Fibroblast of lung (primary cell): ENCODE measurements around the gene PCCB. TPM values are rescaled to one million over a fixed set of nuclear protein-coding genes. Genes with fewer than 3 reads are reported as not detected.
A peak's percentile ranks its signal among the peaks of the same experiment; 100 is the strongest.

Experiments
- DNase-seq, 2 donors: peaks; one replicate each; pipeline versions ENCODE4 v3.0.0 to v3.0.0-alpha.2; 2010; ENCODE audit warnings: low read depth in 2 of 2
- H2AFZ ChIP-seq: 2 replicates; pipeline ENCODE4 v1.5.1; 2012; ENCODE audit warnings: low read length, control low read depth, inconsistent platforms
- H3K27ac ChIP-seq: 2 replicates; pipeline ENCODE4 v1.5.1; 2011; ENCODE audit warnings: low read length, control low read depth; ENCODE audit not compliant: insufficient read depth
- H3K27me3 ChIP-seq: 2 replicates; pipeline ENCODE4 v1.5.1; 2011; ENCODE audit warnings: mild to moderate bottlenecking, low read length; ENCODE audit not compliant: control insufficient read depth, insufficient read depth
- H3K36me3 ChIP-seq: 2 replicates; pipeline ENCODE4 v1.5.1; 2011; ENCODE audit warnings: low read length; ENCODE audit not compliant: control insufficient read depth, insufficient read depth
- H3K4me1 ChIP-seq: 2 replicates; pipeline ENCODE4 v1.5.1; 2011; ENCODE audit warnings: low read length; ENCODE audit not compliant: control insufficient read depth, insufficient read depth; ENCODE audit errors: extremely low read depth
- H3K4me2 ChIP-seq: 2 replicates; pipeline ENCODE4 v1.5.1; 2011; ENCODE audit warnings: low read length, control low read depth; ENCODE audit not compliant: insufficient read depth; ENCODE audit errors: extremely low read depth
- H3K4me3 ChIP-seq, 4 experiments: fragments of 200-600 bp in 1 of 4; sonication (generic) in 1 of 4; replicated peaks in 1 of 4; 2 replicates each; pipeline ENCODE4 v1.5.1; 2011 to 2016; ENCODE audit warnings: low read length in 4 of 4, low read depth in 3 of 4, mild to moderate bottlenecking in 3 of 4, control low read depth in 2 of 4, inconsistent platforms in 1 of 4, mixed read lengths in 1 of 4; ENCODE audit not compliant: insufficient read depth in 1 of 4; ENCODE audit errors: control extremely low read depth in 1 of 4
- H3K79me2 ChIP-seq: 2 replicates; pipeline ENCODE4 v1.5.1; 2012; ENCODE audit warnings: mild to moderate bottlenecking, low read length, inconsistent platforms; ENCODE audit not compliant: control insufficient read depth, insufficient read depth
- H3K9ac ChIP-seq: 2 replicates; pipeline ENCODE4 v1.5.1; 2011; ENCODE audit warnings: mild to moderate bottlenecking, low read length, control low read depth; ENCODE audit not compliant: insufficient read depth
- H3K9me3 ChIP-seq: 2 replicates; pipeline ENCODE4 v1.5.1; 2012; ENCODE audit warnings: low read depth, low read length; ENCODE audit not compliant: control insufficient read depth, insufficient read depth
- H4K20me1 ChIP-seq: 2 replicates; pipeline ENCODE4 v1.5.1; 2011; ENCODE audit warnings: low read length; ENCODE audit not compliant: control insufficient read depth, insufficient read depth; ENCODE audit errors: extremely low read depth
- EZH2 ChIP-seq: IDR thresholded peaks from 2 replicates; pipeline ENCODE4 v1.5.1; 2012; ENCODE audit warnings: low read length, control low read depth, mild to moderate bottlenecking; ENCODE audit errors: missing control alignments
- polyA plus RNA-seq, 2 donors: library from polyadenylated mRNA; depleted of rRNA in 1 of 2; stranded (reverse) in 1 of 2; unstranded in 1 of 2; fragments of >200 nt; gene quantifications; 2 replicates each; pipeline ENCODE4 v1.2.1, GENCODE V29; 2011 to 2012; ENCODE audit warnings: missing spikeins in 1 of 2
- total RNA-seq: library from RNA; depleted of rRNA; stranded (reverse); fragments of >200 nt; gene quantifications from 2 replicates; pipeline ENCODE4 v1.2.1, GENCODE V29; 2014
- TF ChIP-seq, protein P1 (sequence below), 2 donors: IDR thresholded peaks in 1 of 2; conservative IDR thresholded peaks in 1 of 2; 1 replicate in 1 of 2; 2 replicates in 1 of 2; pipeline ENCODE4 v1.5.1; 2011 to 2012; ENCODE audit warnings: low read length in 2 of 2, control low read depth in 1 of 2, inconsistent platforms in 1 of 2, low read depth in 1 of 2, mild to moderate bottlenecking in 1 of 2

PCCB gene
- total and polyA plus RNA-seq, 2 donors (not counting 1 experiment from before 2014, with no cell fraction given), result 56.0 to 81.4 TPM

DNA sequence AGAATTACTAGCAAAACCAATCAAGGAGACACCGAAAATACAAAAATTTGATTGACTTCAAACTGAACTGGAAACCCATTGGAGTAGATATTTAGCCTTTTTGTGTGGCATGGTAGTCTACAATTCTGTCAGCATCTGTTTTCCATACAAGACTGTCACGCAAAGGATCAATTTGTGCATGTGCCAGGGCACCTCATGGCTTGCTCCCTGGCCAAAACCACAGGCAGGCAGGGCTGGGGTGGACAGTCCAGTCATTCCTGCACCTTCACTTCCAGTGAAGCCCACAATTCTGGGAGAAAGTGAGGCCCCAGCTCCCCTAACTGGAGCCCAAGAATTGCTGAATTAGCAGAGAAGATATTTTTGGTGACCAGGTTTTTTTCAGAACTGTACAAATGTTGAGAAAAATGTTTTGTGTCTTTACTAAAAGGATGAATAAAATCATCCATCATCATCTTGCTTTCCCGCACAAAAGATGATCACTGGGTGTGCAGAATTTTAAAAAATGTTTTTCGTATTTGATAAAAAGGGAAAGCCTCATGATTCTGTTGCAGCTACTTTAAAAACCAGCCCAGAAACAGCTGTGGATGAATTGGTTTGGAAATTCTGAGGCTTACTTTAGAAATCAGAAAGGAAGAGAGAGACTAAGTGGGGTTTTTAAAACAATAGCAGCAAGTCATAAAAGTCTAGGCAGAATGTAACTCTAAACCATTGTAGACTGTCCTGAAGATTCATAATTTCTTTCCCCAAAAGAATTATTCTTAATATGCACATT is 86.4 kb downstream of the PCCB start:
- Histone ChIP-seq H3K9ac (no peak overlapping the region), H3K36me3 (peaks cover 2% of the 10 kb centered on the region), H3K4me1 (peaks cover 18% of the 10 kb centered on the region), H2AFZ (no peak overlapping the region), H3K27me3 (no peaks in the 10 kb centered on the region), H3K79me2 (no peaks in the 10 kb centered on the region), H4K20me1 (no peaks in the 10 kb centered on the region), H3K4me3 (no peak overlapping the region), H3K9me3 (no peaks in the 10 kb centered on the region), H3K4me2 (no peak overlapping the region), H3K27ac (peak overlapping the region; percentile 46)
- no peak for TF ChIP-seq EZH2
- TF ChIP-seq, protein P1, sequence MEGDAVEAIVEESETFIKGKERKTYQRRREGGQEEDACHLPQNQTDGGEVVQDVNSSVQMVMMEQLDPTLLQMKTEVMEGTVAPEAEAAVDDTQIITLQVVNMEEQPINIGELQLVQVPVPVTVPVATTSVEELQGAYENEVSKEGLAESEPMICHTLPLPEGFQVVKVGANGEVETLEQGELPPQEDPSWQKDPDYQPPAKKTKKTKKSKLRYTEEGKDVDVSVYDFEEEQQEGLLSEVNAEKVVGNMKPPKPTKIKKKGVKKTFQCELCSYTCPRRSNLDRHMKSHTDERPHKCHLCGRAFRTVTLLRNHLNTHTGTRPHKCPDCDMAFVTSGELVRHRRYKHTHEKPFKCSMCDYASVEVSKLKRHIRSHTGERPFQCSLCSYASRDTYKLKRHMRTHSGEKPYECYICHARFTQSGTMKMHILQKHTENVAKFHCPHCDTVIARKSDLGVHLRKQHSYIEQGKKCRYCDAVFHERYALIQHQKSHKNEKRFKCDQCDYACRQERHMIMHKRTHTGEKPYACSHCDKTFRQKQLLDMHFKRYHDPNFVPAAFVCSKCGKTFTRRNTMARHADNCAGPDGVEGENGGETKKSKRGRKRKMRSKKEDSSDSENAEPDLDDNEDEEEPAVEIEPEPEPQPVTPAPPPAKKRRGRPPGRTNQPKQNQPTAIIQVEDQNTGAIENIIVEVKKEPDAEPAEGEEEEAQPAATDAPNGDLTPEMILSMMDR (conservative IDR thresholded peaks at IDR 0.05 in 1 of 2, IDR thresholded peaks at IDR 0.05 in 1 of 2; ENCODE audit: low read depth in 1 of 2, low read length in 2 of 2), result no peak
- DNase-seq, result peak; percentile 14 to 71

DNA sequence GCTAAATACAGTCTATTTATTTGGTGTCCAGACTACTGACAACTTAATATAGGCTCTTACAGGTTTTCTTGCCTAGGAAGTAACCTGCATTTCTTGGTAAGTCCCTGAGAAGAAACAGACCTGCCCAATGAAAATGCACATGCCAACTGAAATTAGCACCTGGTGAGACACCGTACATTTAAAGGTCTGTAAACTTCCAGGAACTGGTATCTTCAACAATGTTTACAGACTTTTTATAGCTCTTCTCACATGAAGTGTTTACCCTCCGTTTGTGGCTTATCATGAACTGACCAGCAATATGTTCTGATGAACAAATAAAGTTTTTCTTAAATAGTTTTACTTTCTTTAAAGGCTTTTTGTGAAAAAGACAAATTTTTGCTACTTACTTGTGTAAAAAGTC is 93.3 kb downstream of the PCCB start:
- H3K9me3 ChIP-seq, result no peaks in the 10 kb centered on the region
- H3K36me3 ChIP-seq, result no peaks in the 10 kb centered on the region
- no peak overlapping the region for H3K9ac ChIP-seq
- H4K20me1 ChIP-seq, result no peaks in the 10 kb centered on the region
- H3K79me2 ChIP-seq, result no peaks in the 10 kb centered on the region
- peaks cover 6% of the 10 kb centered on the region for H3K4me1 ChIP-seq
- no peak overlapping the region for H3K27ac ChIP-seq
- H3K4me2 ChIP-seq, result no peak overlapping the region
- no peak for DNase-seq
- no peaks in the 10 kb centered on the region for H3K27me3 ChIP-seq
- H2AFZ ChIP-seq, result no peak overlapping the region
- no peak for TF ChIP-seq EZH2
- TF ChIP-seq, protein P1 (conservative IDR thresholded peaks at IDR 0.05 in 1 of 2, IDR thresholded peaks at IDR 0.05 in 1 of 2; ENCODE audit: low read depth in 1 of 2, low read length in 2 of 2), result no peak
- H3K4me3 ChIP-seq, result no peak overlapping the region

DNA sequence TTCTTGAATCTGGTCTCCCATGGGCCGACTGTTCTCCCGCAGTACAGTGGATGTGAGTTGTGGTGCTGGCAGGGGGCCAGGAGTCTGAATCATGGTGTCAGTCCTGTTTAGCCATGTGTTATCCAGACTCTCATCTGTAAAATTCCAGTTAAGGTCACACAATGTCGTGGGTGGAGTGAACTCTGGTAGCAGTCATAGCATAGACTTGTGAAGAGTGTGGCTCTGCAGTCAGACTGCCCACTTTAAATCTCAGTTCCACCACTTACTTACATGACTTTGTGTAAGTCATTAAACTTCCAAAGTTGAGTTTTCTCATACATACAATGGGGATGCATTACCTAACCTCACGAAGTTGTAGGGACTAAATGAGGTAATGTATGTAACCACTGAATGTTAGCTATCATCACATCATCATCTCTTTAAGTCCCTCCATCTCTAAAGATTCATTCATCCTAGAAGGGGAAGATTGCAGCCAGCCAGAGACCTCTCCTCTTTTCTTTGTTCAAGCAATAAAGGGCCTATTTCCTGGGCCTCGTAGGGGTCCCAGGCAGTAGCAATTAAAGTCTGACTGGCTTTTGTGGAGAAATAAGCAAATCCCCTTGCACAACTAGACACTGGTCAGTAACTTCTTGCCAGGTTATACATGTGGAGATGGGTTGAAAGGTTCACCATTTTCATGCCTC is 93.9 kb downstream of the PCCB start:
- Histone ChIP-seq H4K20me1 (no peaks in the 10 kb centered on the region), H3K27me3 (no peaks in the 10 kb centered on the region), H3K4me3 (no peak overlapping the region), H3K4me1 (peaks cover 6% of the 10 kb centered on the region), H3K27ac (peak overlapping the region; percentile 54), H3K9me3 (no peaks in the 10 kb centered on the region), H3K79me2 (no peaks in the 10 kb centered on the region), H2AFZ (no peak overlapping the region), H3K4me2 (no peak overlapping the region), H3K9ac (no peak overlapping the region), H3K36me3 (no peaks in the 10 kb centered on the region)
- TF ChIP-seq, protein P1 (conservative IDR thresholded peaks at IDR 0.05 in 1 of 2, IDR thresholded peaks at IDR 0.05 in 1 of 2; ENCODE audit: low read depth in 1 of 2, low read length in 2 of 2), result no peak
- no peak for TF ChIP-seq EZH2
- DNase-seq, result peak; percentile 90 to 99
